Pons (tissue), 1 donor: Measurements from ENCODE around the gene NINL.
"Not testable (repeated sequence)": the region's sequence is repeated elsewhere in the genome, so short reads cannot be mapped to it uniquely, and the experiment has no call there.

Experiments used
- DNase-seq: peaks from one replicate; pipeline ENCODE4 v3.0.0-alpha.2; 2016; ENCODE audit warnings: low spot score

NINL gene

DNA sequence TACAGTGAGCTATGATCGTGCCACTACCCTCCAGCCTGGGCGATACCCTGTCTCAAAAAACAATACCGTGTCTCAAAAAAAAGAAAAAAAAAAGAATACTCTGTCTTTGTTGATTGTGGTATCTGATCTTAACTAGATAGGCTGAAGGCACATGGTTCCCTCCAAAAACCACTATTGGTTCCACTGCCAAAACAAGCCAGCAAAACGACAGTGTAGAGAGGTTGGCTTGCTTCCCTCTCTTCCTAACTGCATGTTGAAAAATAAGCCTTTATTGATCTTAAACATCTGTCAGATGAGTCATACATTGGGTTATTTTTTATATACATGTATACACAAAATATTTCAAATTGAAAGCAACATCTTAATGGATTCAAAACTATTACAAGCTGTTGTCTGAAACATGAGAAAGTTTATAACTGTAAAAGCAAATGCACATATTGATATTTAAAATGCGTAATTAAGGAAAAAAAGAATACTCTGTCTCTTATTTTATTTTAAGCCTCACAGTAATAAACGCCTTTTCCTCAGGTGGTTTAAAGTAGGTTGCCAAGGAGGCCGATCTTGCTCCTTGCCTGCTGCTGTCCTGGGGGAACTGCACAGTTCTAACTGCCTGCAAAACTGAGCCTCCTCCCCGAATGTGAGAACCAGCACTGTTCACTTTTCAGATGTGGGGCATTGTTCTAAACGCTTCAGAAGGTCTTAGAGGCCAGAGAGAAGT is 7.0 kb upstream of the NINL start:
- DNase-seq: no peak

DNA sequence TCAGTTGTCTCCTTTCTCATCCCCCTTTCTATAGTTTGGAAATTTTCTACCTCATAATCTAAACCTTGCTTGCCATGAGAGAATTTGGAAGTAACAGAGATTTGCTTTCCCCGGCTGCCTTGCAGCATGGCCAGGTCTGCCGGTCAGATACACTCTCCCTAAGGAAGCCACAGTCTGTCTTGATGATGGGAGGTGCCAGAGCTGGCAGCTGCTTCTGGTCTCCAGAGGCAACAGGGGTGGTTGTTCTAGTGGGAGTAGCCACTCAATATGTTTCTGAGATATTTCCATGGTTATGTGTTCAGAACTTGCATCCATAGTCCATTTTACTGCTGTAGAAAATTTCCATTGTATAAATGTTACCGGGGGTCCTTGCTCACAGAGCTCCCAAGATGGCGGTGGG is 5.4 kb upstream of the NINL start:
- not testable (repeated sequence) for DNase-seq

DNA sequence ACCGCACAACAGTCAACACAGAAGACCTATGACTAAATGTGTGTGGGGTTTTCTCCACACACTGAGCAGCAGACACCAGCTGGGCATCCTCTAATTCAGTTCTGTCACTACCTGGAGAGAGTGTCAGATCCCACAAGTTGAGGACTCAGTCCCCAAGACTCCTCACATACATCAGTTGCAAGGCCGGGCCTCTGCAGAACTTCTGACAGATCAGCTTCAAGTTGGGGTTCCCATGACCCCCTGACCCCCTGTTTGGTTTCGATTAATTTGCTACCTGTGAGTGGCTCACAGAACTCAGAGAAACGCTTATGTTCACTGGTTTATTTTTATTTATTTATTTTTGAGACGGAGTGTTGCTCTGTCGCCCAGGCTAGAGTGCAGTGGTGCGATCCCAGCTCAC is 3.2 kb upstream of the NINL start:
- no peak for DNase-seq

DNA sequence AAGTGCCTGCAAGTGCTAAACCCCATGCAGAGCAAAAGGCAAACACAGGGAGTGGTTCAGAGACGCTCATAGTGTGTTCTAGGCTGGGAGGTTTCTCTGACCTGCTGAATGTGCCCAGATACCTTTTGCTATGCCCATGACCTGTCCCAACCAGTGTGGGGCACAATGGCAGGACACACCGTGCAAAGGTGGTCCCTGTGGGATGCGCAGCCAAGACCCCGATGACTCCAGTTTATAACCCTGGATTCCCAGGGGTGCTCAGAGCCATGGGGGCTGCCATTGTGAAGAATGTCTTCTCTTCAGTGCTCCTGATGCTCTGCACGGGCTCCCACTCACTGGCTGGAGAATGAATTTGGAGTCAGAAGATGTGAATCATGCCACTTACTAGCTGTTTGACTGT is 2.2 kb upstream of the NINL start:
- no peak for DNase-seq

DNA sequence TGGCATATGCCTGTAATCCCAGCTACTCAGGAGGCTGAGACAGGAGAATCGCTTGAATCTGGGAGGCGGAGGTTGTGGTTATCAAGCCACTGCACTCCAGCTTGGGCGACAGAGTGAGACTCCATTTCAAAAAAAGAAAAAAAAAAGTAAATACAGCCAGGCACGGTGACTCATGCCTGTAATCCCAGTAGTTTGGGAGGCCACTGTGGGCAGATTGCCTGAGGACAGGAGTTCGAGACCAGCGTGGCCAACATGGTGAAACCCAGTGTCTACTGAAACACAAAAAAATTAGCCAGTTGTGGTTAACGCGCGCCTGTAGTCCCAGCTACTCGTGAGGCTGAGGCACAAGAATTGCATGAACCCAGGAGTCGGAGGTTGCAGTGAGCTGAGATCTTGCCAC is 1.5 kb upstream of the NINL start:
- DNase-seq: no peak

DNA sequence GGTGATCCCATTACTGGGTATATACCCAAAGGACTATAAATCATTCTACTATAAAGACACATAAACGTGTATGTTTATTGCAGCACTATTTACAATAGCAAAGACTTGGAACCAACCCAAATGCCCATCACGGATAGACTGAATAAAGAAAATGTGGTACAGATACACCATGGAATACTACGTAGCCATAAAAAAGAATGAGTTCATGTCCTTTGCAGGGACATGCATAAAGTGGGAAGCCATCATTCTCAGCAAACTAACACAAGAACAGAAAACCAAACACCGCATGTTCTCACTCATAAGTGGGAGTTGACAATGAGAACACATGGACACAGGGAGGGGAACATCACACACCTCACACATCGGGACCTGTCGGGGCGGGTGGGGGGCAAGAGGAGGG is 1.7 kb downstream of the NINL start:
- DNase-seq: not testable (repeated sequence)

DNA sequence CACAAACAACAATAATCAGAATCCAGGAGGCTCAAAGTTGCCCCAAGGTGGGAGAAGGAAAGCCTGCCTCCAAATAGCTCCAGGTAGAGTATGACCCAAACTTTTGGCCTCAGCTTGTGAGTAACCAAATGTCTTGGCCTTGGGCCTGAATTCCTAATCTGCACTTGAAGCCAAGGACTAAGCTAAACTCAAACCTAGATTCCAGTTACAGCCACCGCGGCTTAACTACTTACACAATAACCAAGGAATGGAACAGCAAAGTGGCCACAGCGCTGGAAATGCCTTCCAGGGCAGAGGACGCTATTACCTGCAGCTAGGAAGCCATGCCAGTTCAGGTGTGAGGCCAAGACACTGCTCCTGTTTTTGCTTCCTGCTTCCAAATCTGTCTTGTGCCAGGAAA is 4.6 kb downstream of the NINL start:
- DNase-seq: no peak

DNA sequence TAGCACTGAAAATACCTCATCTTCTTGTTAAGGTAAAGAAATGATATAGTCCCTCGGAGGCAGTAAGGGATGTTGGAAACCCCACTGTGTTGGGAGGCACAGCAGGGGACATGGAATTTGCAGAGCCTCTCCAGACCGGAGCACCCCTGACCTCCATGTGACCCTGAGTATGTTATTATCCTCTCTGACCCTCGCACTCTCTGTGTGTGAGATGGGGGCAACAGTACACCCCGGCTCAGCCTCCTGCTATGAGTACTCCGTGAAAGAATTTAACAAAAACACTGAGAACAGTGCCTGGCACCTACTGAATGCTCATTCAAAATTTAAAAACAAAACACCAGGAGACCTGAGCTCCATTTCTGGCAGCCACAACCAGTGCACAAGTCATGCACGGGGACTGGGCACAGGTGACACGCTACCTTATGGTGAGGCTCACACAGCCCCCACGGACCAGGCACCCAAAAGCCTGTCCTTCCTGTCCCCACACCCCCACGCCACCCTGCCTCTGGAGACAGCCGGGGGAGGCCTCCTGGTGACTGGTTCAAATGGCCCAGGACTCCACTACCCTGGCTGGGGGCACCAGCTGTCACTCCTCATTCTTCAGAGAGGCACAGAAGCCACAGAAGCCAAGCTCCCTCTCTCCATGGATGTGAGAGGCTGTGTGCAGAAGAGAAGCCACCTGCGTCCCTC is 6.1 kb downstream of the NINL start:
- DNase-seq: no peak

DNA sequence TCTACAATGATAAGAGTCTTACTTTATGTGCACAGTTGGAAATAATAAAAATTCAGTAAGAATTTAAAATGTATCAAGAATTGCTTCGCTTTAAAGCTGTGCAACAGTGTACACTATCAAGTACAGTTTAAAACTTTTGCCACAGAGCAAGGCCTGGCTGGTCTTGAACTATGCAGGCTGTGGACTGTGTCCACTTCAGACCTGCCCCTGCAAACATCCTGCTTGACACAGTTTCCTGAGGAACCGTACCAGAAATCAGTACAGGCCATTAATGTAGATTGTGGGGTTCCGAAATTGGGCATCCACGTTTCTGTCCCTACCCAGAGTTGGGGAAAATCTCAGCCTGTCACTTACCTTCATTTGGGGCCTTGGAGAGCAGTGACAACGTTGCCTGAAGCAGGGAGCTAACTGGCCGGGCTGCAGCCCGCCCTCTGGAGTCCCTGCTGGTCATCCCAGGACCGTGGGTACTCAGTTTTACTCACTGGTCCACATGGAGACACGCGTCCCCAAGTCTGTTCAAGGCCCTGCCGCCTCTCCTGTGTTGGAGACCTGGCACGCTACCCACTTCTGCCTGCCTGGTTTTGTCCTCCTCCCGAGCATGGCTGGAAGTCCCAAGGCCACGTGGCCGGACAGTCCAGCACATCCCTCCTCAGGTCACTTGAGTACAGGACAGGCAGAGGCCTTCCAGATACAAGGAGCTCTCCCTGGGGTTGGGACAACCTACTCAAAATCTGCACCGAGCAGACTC is 8.4 kb downstream of the NINL start:
- DNase-seq: no peak

DNA sequence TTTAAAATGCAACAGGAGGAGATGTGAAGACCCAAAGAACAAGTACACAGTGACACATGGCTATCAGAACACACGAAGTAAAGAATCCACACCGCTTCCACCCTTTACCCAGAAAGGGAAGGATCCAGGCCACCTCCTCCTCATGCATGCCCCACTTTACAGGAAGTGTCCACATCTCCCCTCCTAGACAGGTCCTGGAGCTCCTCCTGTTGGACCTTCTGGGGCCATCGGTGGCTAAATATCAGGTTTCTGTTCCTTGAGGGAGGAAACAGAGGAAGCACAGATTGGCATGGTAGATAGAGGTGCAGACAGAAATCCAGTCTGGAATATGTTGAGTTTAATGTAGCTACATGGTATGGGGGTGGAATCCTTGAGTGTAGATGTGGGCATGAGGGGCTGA is 10.9 kb downstream of the NINL start:
- no peak for DNase-seq

DNA sequence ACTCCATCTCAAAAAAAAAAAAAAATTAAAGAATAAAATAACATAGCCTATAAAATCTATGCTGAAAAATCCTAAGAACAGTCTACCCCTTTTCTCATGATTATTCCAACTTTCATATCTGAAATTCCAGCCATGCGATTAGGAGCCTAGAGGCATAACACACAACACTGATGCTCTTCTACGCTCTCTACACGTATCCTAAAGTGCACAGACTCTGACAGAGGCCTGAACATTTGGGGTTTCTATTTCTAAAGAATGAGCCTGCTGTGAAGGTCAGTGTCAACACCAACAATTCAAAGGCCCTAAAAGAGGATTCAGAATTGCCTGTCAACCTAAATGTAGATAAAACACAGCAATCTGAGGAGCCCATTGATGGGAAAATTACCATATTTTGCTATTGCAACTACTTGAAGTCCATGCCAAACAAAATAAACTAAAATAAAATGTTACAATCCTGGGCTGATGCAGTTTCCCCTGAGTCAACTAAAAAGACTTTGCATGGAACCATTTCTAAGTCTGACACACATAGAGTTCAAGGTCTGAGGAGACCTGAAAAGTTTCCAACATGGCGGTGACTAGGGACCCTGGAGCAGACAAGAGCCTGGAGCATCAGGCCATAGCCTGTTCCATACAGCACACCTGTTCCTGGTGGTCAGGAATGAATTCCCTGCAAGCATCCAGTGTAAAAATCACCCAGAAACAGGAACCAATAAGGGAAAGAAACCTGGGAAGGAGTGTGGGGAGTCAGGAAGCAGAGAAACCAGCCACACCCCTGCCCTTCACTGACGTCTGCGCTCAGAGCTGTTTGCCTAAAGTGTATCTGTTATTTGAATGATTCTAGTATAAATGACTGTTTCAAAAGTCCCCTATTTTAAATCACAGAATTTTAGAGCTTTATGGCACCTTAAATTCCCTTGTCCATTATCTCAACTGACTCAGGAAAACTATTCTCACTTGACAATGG is 11.8 kb downstream of the NINL start:
- DNase-seq: no peak

DNA sequence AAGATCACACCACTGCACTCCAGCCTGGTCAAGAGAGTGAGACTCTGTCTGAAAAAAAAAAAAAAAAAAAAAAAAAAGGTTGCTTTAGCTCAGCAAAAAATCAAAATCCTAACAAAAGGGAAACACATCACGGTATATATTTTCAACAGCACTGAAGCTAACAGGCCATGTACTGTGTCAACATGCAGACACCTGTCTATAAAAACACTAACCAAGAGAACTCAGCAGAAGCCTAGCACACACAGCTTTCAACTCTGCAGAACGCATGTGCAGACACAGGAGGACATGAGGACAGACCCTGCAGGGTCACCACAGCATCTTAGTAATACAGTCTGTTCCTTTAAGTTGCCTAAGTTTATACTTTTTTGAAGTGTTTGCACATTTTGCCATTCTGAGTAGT is 13.5 kb downstream of the NINL start:
- no peak for DNase-seq

DNA sequence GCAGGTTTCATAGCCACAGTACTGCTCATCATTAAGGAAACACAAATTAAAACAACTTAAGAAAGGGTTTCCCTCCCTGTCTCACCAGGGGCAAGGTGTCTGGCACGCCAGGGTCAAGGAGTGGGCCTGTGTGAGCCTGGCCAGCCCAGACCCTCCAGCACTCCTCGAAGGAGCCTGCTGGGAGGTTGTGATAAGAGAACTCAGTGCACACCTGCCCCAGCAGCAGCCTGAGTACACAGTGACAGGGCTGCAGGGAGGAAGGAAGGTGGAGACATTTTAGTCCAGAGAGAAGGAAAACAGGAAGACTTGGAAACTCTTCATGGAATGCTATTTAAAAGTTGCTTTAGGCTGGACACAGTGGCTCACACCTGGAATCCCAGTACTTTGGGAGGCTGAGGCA is 14.1 kb downstream of the NINL start:
- DNase-seq: no peak

DNA sequence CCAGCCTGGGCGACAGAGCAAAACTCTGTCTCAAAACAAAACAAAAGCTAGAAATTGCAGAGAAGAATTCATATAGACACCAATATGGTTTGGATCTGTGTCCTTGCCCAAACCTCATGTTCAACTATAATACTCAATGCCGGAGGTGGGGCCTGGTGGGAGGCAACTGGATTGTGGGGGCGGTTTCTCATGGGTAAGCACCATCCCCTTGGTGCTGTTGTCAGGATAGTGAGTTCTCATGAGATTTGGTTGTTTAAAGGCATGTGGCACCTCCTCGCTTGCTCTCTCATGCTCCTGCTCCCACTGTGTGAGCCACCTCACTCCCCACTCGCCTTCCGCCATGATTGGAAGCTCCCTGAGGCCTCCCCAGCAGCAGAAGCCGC is 15.2 kb downstream of the NINL start:
- no peak for DNase-seq

DNA sequence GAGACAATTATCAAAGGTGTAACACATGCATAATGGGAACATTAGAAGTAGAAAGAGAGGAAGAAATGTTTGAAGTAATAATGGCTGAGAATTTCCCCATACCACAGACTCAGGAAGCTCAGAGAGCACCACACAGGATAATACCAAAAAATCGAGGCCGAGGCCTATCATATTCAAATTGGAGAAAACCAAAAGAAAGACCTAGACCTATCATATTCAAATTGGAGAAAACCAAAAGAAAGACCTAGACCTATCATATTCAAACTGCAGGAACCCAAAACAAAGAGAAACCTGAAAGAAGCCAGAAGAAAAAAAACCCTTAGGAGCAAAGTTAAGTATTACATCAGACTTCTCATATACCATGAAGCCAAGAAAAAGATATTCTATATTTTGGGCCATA is 18.0 kb downstream of the NINL start:
- no peak for DNase-seq

DNA sequence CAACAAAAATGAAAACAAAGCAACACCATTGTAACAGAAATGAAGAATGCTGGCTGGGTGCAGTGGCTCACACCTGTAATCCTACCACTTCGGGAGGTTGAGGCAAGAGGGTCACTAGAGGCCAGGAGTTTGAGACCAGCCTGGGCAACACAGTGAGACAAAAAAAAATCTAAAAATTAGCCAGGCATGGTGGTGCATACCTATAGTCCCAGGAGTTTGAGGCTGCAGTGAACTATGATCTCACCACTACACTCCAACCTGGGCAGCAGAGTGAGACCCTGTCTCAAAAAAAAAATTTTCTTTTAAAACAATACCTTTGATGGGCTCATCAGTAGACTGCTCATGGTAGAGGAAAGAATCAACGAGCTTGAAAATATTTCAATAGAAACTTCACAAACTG is 18.5 kb downstream of the NINL start:
- DNase-seq: no peak

DNA sequence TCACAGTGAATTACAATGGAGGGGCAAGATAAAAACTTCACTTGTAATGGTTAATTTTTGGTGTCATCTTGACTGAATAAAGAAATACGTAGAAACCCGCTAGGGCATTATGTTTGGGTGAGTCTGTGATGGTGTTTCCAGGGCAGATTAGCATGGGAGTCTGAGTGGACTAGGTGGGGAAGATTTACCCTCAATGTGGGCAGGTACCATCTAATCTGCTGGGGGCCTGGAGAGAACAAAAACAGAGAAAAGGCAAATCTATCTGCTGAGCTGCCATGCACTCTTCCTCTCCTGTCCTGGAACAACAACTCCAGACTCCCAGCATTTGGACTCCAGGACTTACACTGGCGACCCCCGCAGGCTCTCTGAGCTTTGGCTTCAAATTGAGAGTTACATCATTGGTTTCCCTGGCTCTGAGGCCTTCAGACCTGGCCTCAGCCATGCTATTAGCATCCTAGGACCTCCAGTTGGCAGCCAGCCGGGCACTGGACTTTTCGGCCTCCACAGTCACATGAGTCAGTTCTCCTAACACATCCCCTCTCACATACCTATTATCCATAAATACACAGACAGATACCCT is 19.7 kb downstream of the NINL start:
- DNase-seq: no peak

DNA sequence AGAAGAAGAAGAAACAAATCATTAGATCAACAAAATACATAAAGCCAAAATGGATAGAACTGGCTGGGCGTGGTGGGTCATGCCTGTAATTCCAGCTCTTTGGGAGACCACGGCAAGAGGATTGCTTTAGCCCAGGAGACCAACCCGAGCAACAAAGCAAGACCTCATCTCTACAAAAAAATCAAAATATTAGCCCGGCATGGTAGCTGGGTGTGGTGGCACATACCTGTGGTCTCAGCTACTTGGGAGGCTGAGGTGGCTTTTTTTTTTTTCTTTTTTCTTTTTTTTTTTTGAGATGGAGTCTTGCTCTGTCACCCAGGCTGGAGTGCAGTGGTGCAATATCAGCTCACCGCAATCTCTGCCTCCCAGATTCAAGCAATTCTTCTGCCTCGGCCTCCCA is 21.5 kb downstream of the NINL start:
- DNase-seq: no peak

DNA sequence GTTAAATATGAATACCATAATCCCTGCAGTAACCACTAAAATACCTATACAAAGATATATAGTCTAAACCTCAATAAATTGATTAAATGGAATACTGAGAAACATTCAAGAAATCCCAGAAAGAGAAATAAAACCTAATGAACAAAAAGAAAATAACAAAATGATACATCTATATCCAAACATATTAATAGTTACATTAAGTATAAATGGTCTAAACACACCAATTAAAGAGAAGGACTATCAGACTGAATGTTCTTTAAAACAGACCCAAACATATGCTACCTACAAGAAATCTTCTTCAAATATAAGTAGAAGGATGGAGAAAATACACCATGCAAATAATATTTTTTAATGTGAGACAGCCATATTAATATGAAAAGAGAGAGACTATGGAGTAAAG is 22.0 kb downstream of the NINL start:
- no peak for DNase-seq

DNA sequence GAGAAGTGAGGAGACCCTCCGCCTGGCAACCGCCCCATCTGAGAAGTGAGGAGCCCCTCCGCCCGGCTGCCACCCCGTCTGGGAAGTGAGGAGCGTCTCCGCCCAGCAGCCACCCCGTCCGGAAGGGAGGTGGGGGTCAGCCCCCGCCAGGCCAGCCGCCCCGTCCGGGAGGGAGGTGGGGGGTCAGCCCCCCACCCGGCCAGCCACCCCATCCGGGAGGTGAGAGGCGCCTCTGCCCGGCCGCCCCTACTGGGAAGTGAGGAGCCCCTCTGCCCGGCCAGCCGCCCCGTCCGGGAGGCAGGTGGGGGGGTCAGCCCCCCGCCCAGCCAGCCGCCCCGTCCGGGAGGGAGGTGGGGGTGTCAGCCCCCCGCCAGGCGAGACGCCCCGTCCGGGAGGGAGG is 23.6 kb downstream of the NINL start:
- DNase-seq: not testable (repeated sequence)

DNA sequence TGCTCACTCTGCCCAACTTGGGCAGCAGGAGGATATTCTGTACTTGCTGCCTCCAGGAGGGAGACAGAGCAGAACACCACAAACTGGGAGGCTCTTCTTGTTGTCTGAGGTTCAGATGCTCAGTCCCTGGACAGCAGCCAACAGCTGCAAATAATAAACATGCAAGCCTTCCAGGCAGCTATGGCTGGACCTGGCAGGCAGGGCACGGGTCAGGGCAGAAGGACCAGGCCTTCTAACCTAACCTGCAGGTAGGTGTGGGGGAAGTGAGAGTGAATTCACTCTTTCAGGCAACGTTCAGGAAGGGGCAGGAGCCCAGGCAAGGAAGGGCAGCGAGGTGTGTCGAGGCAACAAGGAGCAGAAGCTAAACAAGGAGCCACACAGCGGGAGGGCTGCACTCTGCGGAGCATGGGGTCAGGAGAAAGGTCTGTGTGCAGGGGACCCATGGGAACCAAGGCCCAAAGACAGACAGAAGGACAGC is 31.5 kb downstream of the NINL start:
- peak; percentile 64 for DNase-seq

DNA sequence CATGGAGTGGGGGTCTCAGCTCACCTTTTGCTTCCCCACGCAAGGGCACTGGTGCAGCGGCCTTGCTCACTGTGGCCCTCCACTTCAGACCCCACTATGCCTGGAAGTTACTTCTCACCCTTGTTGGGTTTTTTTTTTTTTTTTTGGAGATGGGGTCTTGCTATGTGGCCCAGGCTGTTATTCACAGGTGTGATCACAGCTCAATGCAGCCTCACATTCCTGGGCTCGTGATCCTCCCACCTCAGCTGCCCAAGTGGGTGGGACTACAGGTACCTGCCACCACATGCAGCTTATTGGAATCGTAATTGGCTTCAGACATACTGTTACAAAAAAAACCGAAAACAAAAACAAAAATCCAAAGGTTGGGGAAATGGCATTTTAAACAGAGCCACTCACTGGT is 32.4 kb downstream of the NINL start:
- no peak for DNase-seq
